Stimulated activated memory B cell treated with anti-CD40 and anti-IgM and Interleukin-4, amounts not matched to agents 10 μg/mL and 1 μg/mL and 100 μg/mL, for 72 hours (primary cell): ENCODE measurements around the gene PACSIN1.

Source experiments
- ATAC-seq: fragments of 150-1000 bp; cut with Tn5 transposase; 2 replicates; pipeline ENCODE4 v1.10.0; 2021
- H3K27ac Mint-ChIP-seq: one replicate; pipeline ENCODE4 v1.8.0; 2022; ENCODE audit warnings: mild to moderate bottlenecking, mixed read lengths
- H3K27me3 Mint-ChIP-seq: one replicate; pipeline ENCODE4 v1.8.0; 2022; ENCODE audit warnings: mixed read lengths
- H3K36me3 Mint-ChIP-seq: one replicate; pipeline ENCODE4 v1.8.0; 2022; ENCODE audit warnings: mixed read lengths
- H3K4me1 Mint-ChIP-seq: one replicate; pipeline ENCODE4 v1.8.0; 2022; ENCODE audit warnings: mixed read lengths
- H3K4me3 Mint-ChIP-seq: one replicate; pipeline ENCODE4 v1.8.0; 2022; ENCODE audit warnings: mild to moderate bottlenecking, moderate library complexity, mixed read lengths
- H3K9me3 Mint-ChIP-seq: one replicate; pipeline ENCODE4 v1.8.0; 2022; ENCODE audit warnings: mixed read lengths

Gene PACSIN1, protein sequence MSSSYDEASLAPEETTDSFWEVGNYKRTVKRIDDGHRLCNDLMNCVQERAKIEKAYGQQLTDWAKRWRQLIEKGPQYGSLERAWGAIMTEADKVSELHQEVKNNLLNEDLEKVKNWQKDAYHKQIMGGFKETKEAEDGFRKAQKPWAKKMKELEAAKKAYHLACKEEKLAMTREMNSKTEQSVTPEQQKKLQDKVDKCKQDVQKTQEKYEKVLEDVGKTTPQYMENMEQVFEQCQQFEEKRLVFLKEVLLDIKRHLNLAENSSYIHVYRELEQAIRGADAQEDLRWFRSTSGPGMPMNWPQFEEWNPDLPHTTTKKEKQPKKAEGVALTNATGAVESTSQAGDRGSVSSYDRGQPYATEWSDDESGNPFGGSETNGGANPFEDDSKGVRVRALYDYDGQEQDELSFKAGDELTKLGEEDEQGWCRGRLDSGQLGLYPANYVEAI

DNA sequence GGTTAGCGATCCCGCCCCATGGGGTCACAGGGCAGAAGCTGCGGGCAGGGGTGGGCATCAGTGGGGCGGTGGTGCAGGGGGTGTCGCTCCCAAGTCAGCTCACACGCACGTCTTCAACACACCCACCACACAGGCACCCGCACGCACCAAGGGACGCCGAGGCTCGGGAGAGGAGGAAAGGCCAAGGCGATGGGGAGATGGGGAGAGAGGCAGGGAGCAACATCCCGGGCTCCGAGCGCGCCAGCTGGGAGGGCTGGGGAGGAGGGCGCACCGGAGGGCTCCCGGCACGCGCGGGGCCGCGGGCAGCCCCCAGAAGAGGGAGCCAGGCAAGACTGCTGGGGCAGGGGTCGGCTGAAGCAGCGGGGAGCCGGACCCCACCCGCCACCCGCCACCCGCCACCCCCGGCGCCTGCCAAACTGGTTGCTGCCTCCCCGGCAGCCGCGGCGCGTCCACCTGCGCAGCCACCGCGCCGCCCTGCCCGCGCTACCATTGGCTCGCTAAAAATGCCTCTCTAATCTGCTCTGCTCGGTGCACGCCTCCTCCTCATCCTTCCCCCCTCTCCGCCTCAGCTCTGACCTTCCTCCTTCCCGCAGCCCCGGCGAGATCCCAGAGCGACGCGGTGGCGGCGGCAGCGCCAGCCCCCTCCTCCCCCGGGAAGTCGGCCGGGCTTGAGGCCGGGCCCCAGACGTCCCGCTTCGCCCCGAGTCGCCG is at the start of gene PACSIN1:
Gene PACSIN1, plus strand, starts transcription at position 546 of the 711 bp plus-strand sequence. CDS start 60,230 bp downstream, outside the sequence.
- H3K27me3 Mint-ChIP-seq: peaks cover 41% of the 10 kb centered on the region
- H3K4me1 Mint-ChIP-seq: peaks cover 32% of the 10 kb centered on the region
- peak within 1 kb of the TSS; percentile 74 for H3K4me3 Mint-ChIP-seq
- H3K36me3 Mint-ChIP-seq: no peaks in the 10 kb centered on the region
- no peaks in the 10 kb centered on the region for H3K9me3 Mint-ChIP-seq
- H3K27ac Mint-ChIP-seq: peak within 1 kb of the TSS; percentile 69
- ATAC-seq: peak; percentile 59

DNA sequence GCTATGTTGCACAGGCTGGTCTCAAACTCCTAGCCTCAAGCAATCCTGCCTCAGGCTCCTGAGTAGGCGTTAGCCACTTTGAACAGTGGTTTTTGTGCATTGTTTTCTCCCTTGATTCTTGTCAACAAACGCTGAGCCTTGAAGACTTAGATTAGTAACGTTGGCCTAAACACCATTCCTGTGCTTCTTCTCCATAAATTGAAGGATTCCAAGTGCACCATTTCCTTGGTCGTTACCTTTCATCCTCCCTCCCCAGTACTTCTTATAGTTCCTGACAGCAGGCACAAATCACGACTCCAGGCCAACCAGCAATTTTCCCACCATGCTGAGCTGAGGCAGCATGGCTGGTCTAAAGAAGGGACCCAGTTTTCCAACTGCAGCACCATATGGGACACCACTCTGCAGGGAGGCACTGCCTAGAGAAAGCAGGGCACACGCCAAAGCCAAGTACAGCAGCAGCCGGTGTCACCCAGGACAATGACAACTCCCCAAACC is 49.0 kb upstream of the PACSIN1 start:
- H3K27me3 Mint-ChIP-seq: no peaks in the 10 kb centered on the region
- H3K9me3 Mint-ChIP-seq: no peaks in the 10 kb centered on the region
- H3K27ac Mint-ChIP-seq: no peak overlapping the region
- H3K4me3 Mint-ChIP-seq: no peak overlapping the region
- ATAC-seq: no peak
- H3K4me1 Mint-ChIP-seq: peaks cover 15% of the 10 kb centered on the region
- peaks cover 61% of the 10 kb centered on the region for H3K36me3 Mint-ChIP-seq

DNA sequence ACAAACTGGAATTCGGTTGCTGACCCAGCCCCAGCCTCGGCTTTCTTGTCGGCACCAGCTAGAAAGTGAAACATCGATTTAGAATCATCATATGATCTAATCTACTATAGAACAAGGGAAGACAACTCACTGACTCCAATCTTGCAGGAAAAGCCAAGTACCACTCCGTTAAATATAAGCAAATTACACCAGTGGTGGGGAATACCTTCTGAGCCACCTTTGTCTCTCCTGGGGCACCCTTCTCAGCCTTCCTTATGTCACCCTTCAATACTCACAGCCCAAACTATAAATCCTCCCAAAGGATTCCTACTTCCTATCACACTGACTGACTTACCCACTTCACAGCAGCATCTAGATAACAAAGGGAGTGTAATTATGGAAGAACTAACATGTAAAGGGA is 47.5 kb upstream of the PACSIN1 start:
- peaks cover 15% of the 10 kb centered on the region for H3K4me1 Mint-ChIP-seq
- ATAC-seq: no peak
- no peak overlapping the region for H3K4me3 Mint-ChIP-seq
- H3K27me3 Mint-ChIP-seq: no peaks in the 10 kb centered on the region
- H3K36me3 Mint-ChIP-seq: peaks cover 57% of the 10 kb centered on the region
- no peaks in the 10 kb centered on the region for H3K9me3 Mint-ChIP-seq
- peak overlapping the region; percentile 42 for H3K27ac Mint-ChIP-seq

DNA sequence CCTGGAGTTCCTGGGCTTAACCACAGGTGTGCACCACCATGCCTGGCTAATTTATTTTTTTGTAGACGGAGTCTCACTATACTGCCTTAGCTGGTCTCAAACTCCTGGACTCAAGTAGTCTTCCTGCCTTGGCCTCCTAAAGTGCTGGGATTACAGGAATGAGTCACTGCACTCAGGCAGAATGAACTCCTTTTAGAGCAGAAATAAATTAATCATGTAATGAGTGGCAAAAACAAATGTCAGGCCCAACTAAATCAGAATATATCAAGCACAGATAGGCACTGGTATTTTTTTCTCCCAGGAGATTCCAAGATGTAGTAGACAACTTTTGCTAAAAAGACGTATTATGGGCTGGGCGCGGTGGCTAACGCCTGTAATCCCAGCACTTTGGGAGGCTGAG is 42.6 kb upstream of the PACSIN1 start:
- ATAC-seq: no peak
- no peak overlapping the region for H3K27ac Mint-ChIP-seq
- no peaks in the 10 kb centered on the region for H3K9me3 Mint-ChIP-seq
- H3K4me3 Mint-ChIP-seq: no peak overlapping the region
- peaks cover 47% of the 10 kb centered on the region for H3K36me3 Mint-ChIP-seq
- no peaks in the 10 kb centered on the region for H3K27me3 Mint-ChIP-seq
- peaks cover 26% of the 10 kb centered on the region for H3K4me1 Mint-ChIP-seq

DNA sequence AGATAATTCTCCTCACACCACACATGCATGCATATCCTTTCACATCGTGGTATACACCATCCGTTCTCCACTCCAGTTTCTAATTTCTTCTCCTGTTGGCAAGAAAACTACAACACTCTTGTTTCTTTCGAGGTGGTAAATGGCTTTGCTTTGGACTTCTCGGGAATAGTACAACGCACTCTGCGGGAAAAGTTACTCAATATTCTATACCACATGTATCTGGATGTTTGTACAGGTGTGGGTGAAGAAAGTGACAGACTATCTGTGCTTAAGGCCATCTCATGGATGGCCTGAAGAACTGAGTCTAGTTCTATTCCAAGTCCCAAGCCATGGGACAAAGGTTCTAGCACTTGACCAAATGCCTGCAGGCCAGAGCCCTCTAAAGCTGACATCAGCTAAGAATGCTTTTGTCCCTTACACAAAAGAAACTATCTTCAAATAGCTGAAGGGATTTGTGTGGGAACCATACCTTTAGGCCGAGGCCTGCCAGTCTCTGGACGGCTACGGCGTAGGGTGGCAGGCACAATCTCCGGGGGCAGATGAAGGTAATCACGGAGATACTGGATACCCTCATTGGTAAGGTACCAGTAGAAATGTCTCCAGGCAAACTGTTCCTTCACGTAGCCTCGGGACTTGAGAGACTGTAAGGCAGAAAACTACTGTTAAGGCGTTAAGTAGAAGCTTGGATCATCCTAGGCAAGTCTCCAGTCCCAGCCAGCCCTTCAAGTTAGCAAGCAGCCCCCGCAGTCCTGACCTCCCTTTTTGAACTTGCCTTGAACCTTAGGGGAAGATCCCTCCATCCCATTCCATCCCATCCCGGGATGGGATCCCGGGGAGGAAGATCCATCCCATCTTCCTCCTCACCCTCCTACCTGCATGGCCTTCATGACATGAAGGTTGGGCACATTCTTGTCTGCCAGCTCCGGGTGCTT is 41.4 kb upstream of the PACSIN1 start:
- H3K27ac Mint-ChIP-seq: peak overlapping the region; percentile 100
- no peak for ATAC-seq

DNA sequence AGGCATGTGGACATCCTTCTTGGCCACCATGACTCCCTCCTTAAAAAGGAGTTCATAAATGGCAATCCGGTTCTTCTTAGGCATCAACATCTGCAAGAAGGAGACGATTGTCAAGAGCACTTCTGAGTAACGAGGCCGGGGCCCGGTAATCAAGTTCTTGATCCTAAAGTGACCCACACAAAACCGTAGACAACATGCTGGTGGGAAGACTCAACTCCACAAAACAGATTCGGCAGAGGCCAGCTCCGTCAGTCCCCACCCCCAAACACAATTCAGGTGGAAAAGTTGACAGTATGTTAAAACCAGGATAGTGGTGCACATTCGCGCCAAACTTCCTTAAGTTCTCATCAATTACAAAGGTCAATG is 40.8 kb upstream of the PACSIN1 start:
- Mint-ChIP-seq H3K4me3 (peak overlapping the region; percentile 100), H3K4me1 (peaks cover 21% of the 10 kb centered on the region), H3K27ac (peak overlapping the region; percentile 100), H3K9me3 (no peaks in the 10 kb centered on the region), H3K36me3 (peaks cover 40% of the 10 kb centered on the region), H3K27me3 (no peaks in the 10 kb centered on the region)
- ATAC-seq: peak; percentile 2

More for the DNA sequence above, 41.4 kb upstream of the PACSIN1 start:
- H3K36me3 Mint-ChIP-seq: peaks cover 42% of the 10 kb centered on the region
- peak overlapping the region; percentile 100 for H3K4me3 Mint-ChIP-seq
- H3K27me3 Mint-ChIP-seq: no peaks in the 10 kb centered on the region
- no peaks in the 10 kb centered on the region for H3K9me3 Mint-ChIP-seq
- peaks cover 21% of the 10 kb centered on the region for H3K4me1 Mint-ChIP-seq

DNA sequence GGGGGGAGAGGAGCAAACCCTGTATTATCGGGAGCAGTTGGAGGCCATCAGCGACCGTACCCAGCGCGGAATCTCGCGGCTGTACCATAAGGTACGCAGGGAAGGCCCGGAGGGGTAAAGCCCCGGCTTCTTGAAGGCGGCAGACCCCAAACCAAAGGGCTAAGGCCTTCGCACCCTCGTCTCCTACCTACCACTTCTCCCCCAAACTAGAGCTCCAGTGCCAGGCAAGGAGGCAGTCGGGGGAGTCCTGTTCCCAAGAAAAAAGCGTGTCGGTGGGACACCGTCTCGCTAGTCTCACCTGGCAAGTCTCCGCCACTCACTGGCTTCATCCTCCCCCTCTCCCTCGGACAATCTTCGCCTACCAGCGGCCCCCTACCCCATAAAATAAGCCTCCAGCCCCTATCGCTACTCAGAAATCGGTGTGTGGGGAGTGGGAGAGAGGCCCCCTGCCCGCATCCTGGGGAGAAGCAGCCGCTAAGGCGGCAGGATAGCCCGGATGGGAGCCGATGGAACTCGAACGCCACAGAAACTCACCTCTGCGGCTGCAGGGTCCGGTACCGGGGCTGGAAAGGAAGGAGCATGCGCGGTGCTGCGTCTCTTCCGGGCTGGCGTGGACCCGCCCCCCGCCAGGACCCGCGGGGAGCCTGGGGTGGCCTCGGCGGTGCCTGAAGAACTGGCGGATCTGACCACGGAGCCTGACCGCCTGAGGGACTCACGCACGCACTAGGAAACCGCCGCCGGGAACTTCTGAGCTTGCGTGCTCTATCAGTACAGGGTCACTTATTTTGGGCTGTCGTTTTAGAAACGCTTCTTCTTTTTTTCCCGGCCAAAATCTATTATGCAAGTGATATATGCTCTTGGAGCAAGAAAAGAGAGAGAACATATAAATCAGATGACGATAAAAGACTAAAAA is 40.1 kb upstream of the PACSIN1 start, which contains the start of gene RPS10:
Gene RPS10, minus strand, starts transcription at position 572 of the 913 bp plus-strand sequence. CDS start 848 bp downstream, outside the sequence.
- Mint-ChIP-seq H3K4me3 (peak within 1 kb of the TSS; percentile 100), H3K4me1 (peaks cover 21% of the 10 kb centered on the region), H3K9me3 (no peaks in the 10 kb centered on the region), H3K27me3 (no peaks in the 10 kb centered on the region), H3K36me3 (peaks cover 34% of the 10 kb centered on the region), H3K27ac (peak within 1 kb of the TSS; percentile 100)
- peak; percentile 96 for ATAC-seq

DNA sequence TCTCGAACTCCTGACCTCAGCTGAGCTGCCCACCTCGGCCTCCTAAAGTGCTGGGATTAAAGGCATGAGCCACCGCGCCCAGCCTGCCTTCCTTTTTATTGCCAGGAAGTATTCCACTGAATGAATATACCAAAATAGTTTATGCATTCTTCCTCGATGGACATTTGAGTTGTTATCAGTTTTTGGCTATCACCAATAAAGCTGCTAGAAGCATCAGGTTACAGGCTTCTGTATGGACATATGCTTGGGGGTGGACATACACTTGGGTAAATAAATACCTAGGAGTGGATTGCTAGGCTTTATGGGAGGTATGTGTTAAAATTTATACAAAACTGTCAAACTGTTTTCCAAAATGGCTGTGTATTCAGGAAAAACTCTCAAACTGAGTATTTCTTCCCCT is 30.0 kb upstream of the PACSIN1 start:
- Mint-ChIP-seq H3K9me3 (peaks cover 4% of the 10 kb centered on the region), H3K4me1 (no peaks in the 10 kb centered on the region), H3K27ac (no peak overlapping the region), H3K27me3 (peaks cover 9% of the 10 kb centered on the region), H3K4me3 (no peak overlapping the region), H3K36me3 (peaks cover 5% of the 10 kb centered on the region)
- ATAC-seq: no peak

DNA sequence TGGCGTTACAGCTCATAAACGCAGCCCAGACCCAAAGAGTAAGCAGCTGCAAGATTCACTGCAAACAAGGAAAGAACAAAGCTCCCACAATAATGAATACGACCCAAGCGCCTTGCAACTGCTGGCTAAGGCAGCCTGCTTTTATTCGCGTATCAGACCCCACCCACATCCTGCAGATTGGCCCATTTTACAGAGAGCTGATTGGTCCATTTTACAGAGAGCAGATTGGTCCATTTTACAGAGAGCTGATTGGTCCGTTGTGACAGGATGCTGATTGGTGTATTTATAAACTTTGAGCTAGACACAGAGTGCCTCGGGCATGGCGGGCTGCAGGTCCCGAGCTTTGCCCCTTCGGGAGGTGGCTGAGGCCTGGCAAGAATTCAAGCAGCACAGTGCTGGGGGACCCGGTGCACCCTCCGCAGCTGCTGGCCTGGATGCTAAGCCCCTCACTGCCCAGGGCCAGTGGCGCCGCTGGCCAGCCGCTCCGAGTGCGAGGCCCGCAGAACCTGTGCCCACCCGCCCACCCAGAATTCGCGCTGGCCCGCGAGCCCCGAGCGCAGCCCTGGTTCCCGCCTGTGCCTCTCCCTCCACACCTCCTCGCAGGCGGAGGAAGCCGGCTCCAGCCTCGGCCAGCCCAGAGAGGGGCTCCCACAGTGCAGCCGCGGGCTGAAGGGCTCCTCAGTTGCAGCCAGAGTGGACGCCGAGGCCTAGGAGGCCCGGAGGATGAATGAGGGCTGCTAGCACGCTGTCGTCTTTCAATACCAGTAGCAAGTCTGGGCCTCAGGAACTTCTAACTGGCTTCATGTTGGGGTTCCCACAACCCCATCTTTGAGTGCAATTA is 28.9 kb upstream of the PACSIN1 start:
- H3K4me3 Mint-ChIP-seq: no peak overlapping the region

DNA sequence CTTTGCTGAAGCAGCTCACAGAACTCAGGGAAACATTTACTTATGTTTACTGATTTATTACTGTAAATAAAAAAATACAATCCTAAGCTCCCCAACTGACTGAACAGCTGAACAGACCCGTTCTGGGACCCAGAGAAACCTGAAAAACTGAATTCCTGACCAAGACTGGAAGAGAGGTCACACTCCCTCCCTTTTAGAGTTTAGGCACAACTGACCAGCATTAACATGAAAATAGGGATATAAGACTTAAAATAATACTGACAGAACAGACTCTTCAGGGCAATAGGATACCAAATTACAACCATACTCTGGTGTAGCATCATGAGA is 28.3 kb upstream of the PACSIN1 start:
- H3K27ac Mint-ChIP-seq: no peak overlapping the region

More for the DNA sequence above, 28.9 kb upstream of the PACSIN1 start:
- Mint-ChIP-seq H3K27ac (no peak overlapping the region), H3K27me3 (peaks cover 9% of the 10 kb centered on the region), H3K36me3 (peaks cover 5% of the 10 kb centered on the region), H3K9me3 (peaks cover 4% of the 10 kb centered on the region), H3K4me1 (peaks cover 7% of the 10 kb centered on the region)
- no peak for ATAC-seq

DNA sequence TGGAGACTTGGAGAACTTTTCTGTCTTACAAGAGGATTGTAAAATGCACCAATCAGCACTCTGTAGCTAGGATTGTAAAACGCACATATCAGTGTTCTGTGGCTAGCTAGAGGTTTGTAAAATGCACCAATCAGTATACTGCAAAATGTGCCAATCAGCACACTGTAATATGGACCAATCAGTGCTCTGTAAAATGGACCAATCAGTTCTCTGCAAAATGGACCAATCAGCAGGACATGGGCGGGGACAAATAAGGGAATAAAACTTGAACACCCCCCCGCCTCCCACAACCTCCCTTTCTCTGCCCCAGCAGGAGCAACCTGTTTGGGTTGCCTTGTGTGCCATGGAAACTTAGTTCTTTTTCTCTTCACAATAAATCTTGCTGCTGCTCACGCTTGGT is 27.2 kb upstream of the PACSIN1 start:
- H3K27ac Mint-ChIP-seq: no peak overlapping the region
- ATAC-seq: no peak
- H3K4me1 Mint-ChIP-seq: peaks cover 7% of the 10 kb centered on the region
- peaks cover 9% of the 10 kb centered on the region for H3K27me3 Mint-ChIP-seq
- peaks cover 4% of the 10 kb centered on the region for H3K9me3 Mint-ChIP-seq
- H3K36me3 Mint-ChIP-seq: peaks cover 5% of the 10 kb centered on the region
- no peak overlapping the region for H3K4me3 Mint-ChIP-seq

More for the DNA sequence above, 28.3 kb upstream of the PACSIN1 start:
- H3K27me3 Mint-ChIP-seq: peaks cover 9% of the 10 kb centered on the region
- peaks cover 7% of the 10 kb centered on the region for H3K4me1 Mint-ChIP-seq
- H3K9me3 Mint-ChIP-seq: peaks cover 4% of the 10 kb centered on the region
- peaks cover 5% of the 10 kb centered on the region for H3K36me3 Mint-ChIP-seq
- no peak overlapping the region for H3K4me3 Mint-ChIP-seq
- no peak for ATAC-seq

DNA sequence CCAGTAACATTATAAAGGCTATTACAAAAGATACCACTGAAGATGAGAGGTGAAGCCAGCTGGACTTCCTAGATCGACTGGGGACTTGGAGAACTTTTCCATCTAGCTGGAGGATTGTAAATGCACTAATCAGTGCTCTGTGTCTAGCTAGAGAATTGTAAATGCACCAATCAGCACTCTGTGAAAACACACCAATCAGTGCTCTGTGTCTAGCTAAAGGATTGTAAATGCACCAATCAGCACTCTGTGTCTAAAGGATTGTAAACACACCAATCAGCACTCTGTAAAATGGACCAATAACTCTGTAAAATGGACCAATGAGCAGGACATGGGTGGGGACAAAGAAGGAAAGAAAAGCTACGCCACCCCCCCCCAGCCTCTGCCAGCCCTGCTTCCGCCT is 26.4 kb upstream of the PACSIN1 start:
- Mint-ChIP-seq H3K27ac (no peak overlapping the region), H3K36me3 (peaks cover 5% of the 10 kb centered on the region), H3K9me3 (peaks cover 4% of the 10 kb centered on the region), H3K4me3 (no peak overlapping the region), H3K27me3 (peaks cover 9% of the 10 kb centered on the region), H3K4me1 (peaks cover 7% of the 10 kb centered on the region)
- ATAC-seq: no peak

DNA sequence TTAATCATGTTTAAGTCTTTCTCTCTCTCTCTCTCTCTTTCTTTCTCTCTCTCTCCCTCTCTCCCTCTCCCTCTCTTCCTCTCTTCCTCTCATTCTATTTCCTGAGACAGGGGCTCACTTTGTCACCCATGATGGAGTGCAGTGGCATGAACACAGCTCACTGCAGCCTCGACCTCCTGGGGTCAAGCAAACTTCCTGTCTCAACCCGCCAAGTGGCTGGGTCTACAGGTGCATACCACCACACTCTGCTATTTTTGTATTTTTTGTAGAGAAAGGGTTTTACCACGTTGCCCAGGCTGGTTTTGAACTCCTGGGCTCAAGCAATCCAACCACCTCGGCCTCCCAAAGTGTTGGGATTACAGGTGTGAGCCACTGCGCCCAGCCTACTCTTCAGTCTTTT is 24.4 kb upstream of the PACSIN1 start:
- no peak for ATAC-seq
- H3K27me3 Mint-ChIP-seq: peaks cover 9% of the 10 kb centered on the region
- no peak overlapping the region for H3K4me3 Mint-ChIP-seq
- peaks cover 5% of the 10 kb centered on the region for H3K36me3 Mint-ChIP-seq
- peaks cover 7% of the 10 kb centered on the region for H3K4me1 Mint-ChIP-seq
- peaks cover 4% of the 10 kb centered on the region for H3K9me3 Mint-ChIP-seq
- H3K27ac Mint-ChIP-seq: peak overlapping the region; percentile 22
